Liver (tissue), 9 donors: ENCODE data around the gene MS4A6E. TPM values are rescaled to one million over a fixed set of nuclear protein-coding genes. Genes with fewer than 3 reads are reported as not detected.

Source experiments
- DNase-seq: peaks from one replicate; pipeline ENCODE4 v3.0.0-alpha.2; 2017; ENCODE audit warnings: low spot score
- H3K27ac ChIP-seq, 2 donors: one replicate each; pipeline ENCODE4 v1.7.0; 2013; ENCODE audit warnings: inconsistent platforms in 2 of 2, low read length in 2 of 2, control low read depth in 1 of 2, low read depth in 1 of 2, mild to moderate bottlenecking in 1 of 2
- H3K27me3 ChIP-seq, 4 donors: one replicate each; pipeline versions ENCODE4 v1.6.1 to v1.7.0; 2013; ENCODE audit warnings: low read length in 3 of 4, inconsistent platforms in 1 of 4, mild to moderate bottlenecking in 1 of 4, moderate library complexity in 1 of 4; ENCODE audit not compliant: control insufficient read depth in 4 of 4, insufficient read depth in 4 of 4
- H3K36me3 ChIP-seq, 4 donors: one replicate each; pipeline versions ENCODE4 v1.6.1 to v1.7.0; 2013; ENCODE audit warnings: low read length in 3 of 4, mild to moderate bottlenecking in 3 of 4, low read depth in 1 of 4, moderate library complexity in 1 of 4; ENCODE audit not compliant: control insufficient read depth in 4 of 4, insufficient read depth in 3 of 4
- H3K4me1 ChIP-seq, 4 donors: one replicate each; pipeline versions ENCODE4 v1.6.1 to v1.7.0; 2013; ENCODE audit warnings: low read length in 3 of 4, mild to moderate bottlenecking in 3 of 4, moderate library complexity in 1 of 4; ENCODE audit not compliant: control insufficient read depth in 4 of 4, insufficient read depth in 4 of 4
- H3K4me3 ChIP-seq, 3 donors: one replicate each; pipeline versions ENCODE4 v1.6.1 to v1.7.0; 2013; ENCODE audit warnings: low read length in 3 of 3, control low read depth in 1 of 3, low read depth in 1 of 3, mild to moderate bottlenecking in 1 of 3
- H3K9ac ChIP-seq, 2 donors: one replicate each; pipeline ENCODE4 v1.7.0; 2013; ENCODE audit warnings: low read length in 2 of 2, mild to moderate bottlenecking in 2 of 2, moderate library complexity in 2 of 2, control low read depth in 1 of 2, low read depth in 1 of 2
- H3K9me3 ChIP-seq, 4 donors: one replicate each; pipeline versions ENCODE4 v1.6.1 to v1.7.0; 2013; ENCODE audit warnings: low read length in 3 of 4; ENCODE audit not compliant: control insufficient read depth in 4 of 4
- ATF3 ChIP-seq: IDR thresholded peaks from 2 replicates; pipeline ENCODE4 v1.6.1; 2016; ENCODE audit warnings: antibody characterized with exemption
- CTCF ChIP-seq: fragments of 150-350 bp; IDR thresholded peaks from 2 replicates; pipeline ENCODE4 v1.5.1; 2017; ENCODE audit warnings: improper control_type of control experiment, low read depth, low read length; ENCODE audit not compliant: missing input control
- FOXA2 ChIP-seq: IDR thresholded peaks from 2 replicates; pipeline ENCODE4 v1.6.1; 2016; ENCODE audit warnings: antibody characterized with exemption
- GABPA ChIP-seq, 2 donors: IDR thresholded peaks in 1 of 2; conservative IDR thresholded peaks in 1 of 2; 2 replicates each; pipeline ENCODE4 v1.6.1; 2016; ENCODE audit warnings: antibody characterized with exemption in 2 of 2, mild to moderate bottlenecking in 1 of 2, moderate library complexity in 1 of 2
- HNF4A ChIP-seq, 2 donors: conservative IDR thresholded peaks; 2 replicates each; pipeline ENCODE4 v1.6.1; 2016; ENCODE audit warnings: antibody characterized with exemption in 2 of 2, mild to moderate bottlenecking in 2 of 2
- HNF4G ChIP-seq: IDR thresholded peaks from 2 replicates; pipeline ENCODE4 v1.6.1; 2016; ENCODE audit warnings: antibody characterized with exemption
- JUND ChIP-seq, 2 donors: IDR thresholded peaks; 2 replicates each; pipeline ENCODE4 v1.6.1; 2016; ENCODE audit warnings: antibody characterized with exemption in 2 of 2
- MAX ChIP-seq: IDR thresholded peaks from 2 replicates; pipeline ENCODE4 v1.6.1; 2016; ENCODE audit warnings: antibody characterized with exemption
- NR2F2 ChIP-seq: IDR thresholded peaks from 2 replicates; pipeline ENCODE4 v1.6.1; 2016; ENCODE audit warnings: antibody characterized with exemption
- RAD21 ChIP-seq, 2 donors: IDR thresholded peaks; 2 replicates each; pipeline ENCODE4 v1.6.1; 2016; ENCODE audit warnings: antibody characterized with exemption in 2 of 2, mild to moderate bottlenecking in 2 of 2
- REST ChIP-seq: IDR thresholded peaks from 2 replicates; pipeline ENCODE4 v1.6.1; 2016; ENCODE audit warnings: antibody characterized with exemption, mild to moderate bottlenecking
- RXRA ChIP-seq, 2 donors: IDR thresholded peaks; 2 replicates each; pipeline ENCODE4 v1.6.1; 2017 to 2018; ENCODE audit warnings: antibody characterized with exemption in 2 of 2, mild to moderate bottlenecking in 1 of 2
- SP1 ChIP-seq: IDR thresholded peaks from 2 replicates; pipeline ENCODE4 v1.6.1; 2018; ENCODE audit warnings: antibody characterized with exemption, mild to moderate bottlenecking
- TAF1 ChIP-seq: conservative IDR thresholded peaks from 2 replicates; pipeline ENCODE4 v1.6.1; 2016; ENCODE audit warnings: antibody characterized with exemption, mild to moderate bottlenecking
- YY1 ChIP-seq: IDR thresholded peaks from 2 replicates; pipeline ENCODE4 v1.6.1; 2016; ENCODE audit warnings: antibody characterized with exemption, mild to moderate bottlenecking
- ZBTB33 ChIP-seq: IDR thresholded peaks from 2 replicates; pipeline ENCODE4 v1.6.1; 2016; ENCODE audit warnings: antibody characterized with exemption
- WGBS: extraction: QIAGEN DNeasy Blood & Tissue Kit; methylation state at CpG from one replicate; pipeline ENCODE4 v1.1.7; 2013; 5-methylcytosine and 5-hydroxymethylcytosine counted together
- polyA plus RNA-seq, 2 donors: library from polyadenylated mRNA; stranded (reverse) in 1 of 2; unstranded in 1 of 2; fragments of 200-250 nt in 1 of 2; fragments of >200 nt in 1 of 2; fragmentation: Nextera tagmentation in 1 of 2; extraction: Ambion mirVana in 1 of 2; gene quantifications; one replicate each; pipeline versions ENCODE4 v1.2.1 to v1.2.3, GENCODE V29; 2013 to 2015
- total RNA-seq, 2 donors: library from RNA; depleted of rRNA; stranded (reverse); fragments of >200 nt; gene quantifications; one replicate each; pipeline ENCODE4 v1.2.3, GENCODE V29; 2014
- donor health status: healthy.
- donor health status: healthy.
- donor health status: healthy.
- donor health status: healthy.
- donor health status: healthy.

The MS4A6E gene
- total and polyA plus RNA-seq, 4 donors = 0.22 to 0.75 TPM; not detected in 2

GRCh38 chr11:60349990-60350389 is 22.9 kb downstream of the MS4A6E start:
- H3K27ac ChIP-seq = no peak overlapping the region
- no peak for TF ChIP-seq RAD21 (IDR thresholded peaks at IDR 0.05)
- no peak for TF ChIP-seq JUND (IDR thresholded peaks at IDR 0.05)
- no peak for TF ChIP-seq ZBTB33
- TF ChIP-seq RXRA (IDR thresholded peaks at IDR 0.05) = no peak
- DNase-seq = no peak
- no peak overlapping the region for H3K4me3 ChIP-seq
- H3K4me1 ChIP-seq = no peaks in the 10 kb centered on the region
- WGBS = 74% methylated on average over 1 of the region's 1 CpG
- H3K27me3 ChIP-seq = no peaks in the 10 kb centered on the region
- no peaks in the 10 kb centered on the region for H3K36me3 ChIP-seq
- no peak overlapping the region for H3K9ac ChIP-seq
- no peaks in the 10 kb centered on the region for H3K9me3 ChIP-seq

- Histone ChIP-seq H3K4me1 (no peaks in the 10 kb centered on the region), H3K4me3 (no peak overlapping the region), H3K36me3 (no peaks in the 10 kb centered on the region), H3K27ac (no peak overlapping the region), H3K27me3 (no peaks in the 10 kb centered on the region), H3K9me3 (peaks cover 5 to 13% (median 9%) of the 10 kb centered on the region in 4 donors), H3K9ac (no peak overlapping the region)
- TF ChIP-seq REST (no peak), RAD21 (IDR thresholded peaks at IDR 0.05) (no peak), CTCF (no peak), YY1 (no peak), NR2F2 (no peak), HNF4G (no peak), SP1 (no peak), TAF1 (no peak)
- no peak for DNase-seq
- 31% methylated on average over 2 of the region's 2 CpGs for WGBS
These were observed 30.7 kb downstream of the MS4A6E start for GRCh38 chr11:60357771-60358170.

- Histone ChIP-seq H3K4me1 (no peaks in the 10 kb centered on the region), H3K4me3 (no peak overlapping the region), H3K27me3 (peaks cover 0 to 6% (median 0%) of the 10 kb centered on the region in 4 donors), H3K9ac (no peak overlapping the region), H3K9me3 (peaks cover 5 to 13% (median 9%) of the 10 kb centered on the region in 4 donors), H3K27ac (no peak overlapping the region), H3K36me3 (no peaks in the 10 kb centered on the region)
- no peak for DNase-seq
- 74% methylated on average over 4 of the region's 4 CpGs for WGBS
- TF ChIP-seq CTCF = no peak
- no peak for TF ChIP-seq ATF3
- TF ChIP-seq ZBTB33 = no peak
- TF ChIP-seq HNF4G = no peak
- TF ChIP-seq RXRA (IDR thresholded peaks at IDR 0.05) = no peak
- no peak for TF ChIP-seq FOXA2
- TF ChIP-seq MAX = no peak
- no peak for TF ChIP-seq GABPA (IDR thresholded peaks at IDR 0.05 in 1 of 2, conservative IDR thresholded peaks at IDR 0.05 in 1 of 2)
- no peak for TF ChIP-seq JUND (IDR thresholded peaks at IDR 0.05)
- no peak for TF ChIP-seq TAF1
- TF ChIP-seq HNF4A (conservative IDR thresholded peaks at IDR 0.05) = no peak
These were observed 33.6 kb downstream of the MS4A6E start for GRCh38 chr11:60360621-60361020.
